Measurements from ENCODE around the gene GCN1. TPM values are rescaled to one million over a fixed set of nuclear protein-coding genes. Genes with fewer than 3 reads are reported as not detected.

The GCN1 gene
- total and polyA plus RNA-seq, 4 donors, result 19.3 to 93.6 (median 53.1) TPM

DNA sequence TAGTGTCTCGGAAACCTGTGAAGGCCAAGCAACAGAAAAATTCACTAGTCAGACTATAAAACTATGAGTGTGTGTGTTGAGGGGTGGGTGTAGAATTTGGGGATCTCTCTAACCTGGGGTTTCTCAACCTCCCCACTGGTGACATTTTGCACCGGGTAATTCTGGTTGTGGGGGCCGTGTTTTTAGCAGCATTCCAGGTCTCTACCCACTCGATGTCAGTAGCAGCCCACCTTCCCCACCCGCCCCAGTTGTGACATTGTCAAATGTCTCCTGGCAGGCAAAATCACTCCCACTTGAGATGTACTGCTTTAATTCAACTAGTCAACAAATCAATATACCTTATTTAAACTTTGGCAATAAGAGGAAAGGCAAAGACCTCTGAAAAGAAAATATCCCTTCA lies 4.1 kb downstream of the GCN1 start:
- Histone ChIP-seq H3K9ac (ENCODE audit: insufficient read depth in 1 of 2, low read length in 2 of 2) (no peak overlapping the region), H3K4me3 (no peak overlapping the region), H3K36me3 (ENCODE audit: control insufficient read depth in 4 of 4, insufficient read depth in 4 of 4, low read length in 4 of 4) (peaks cover 13 to 27% (median 21%) of the 10 kb centered on the region in 4 donors), H3K9me3 (ENCODE audit: control insufficient read depth in 4 of 4, insufficient read depth in 3 of 4, low read length in 3 of 4) (no peaks in the 10 kb centered on the region), H3K27me3 (ENCODE audit: control insufficient read depth in 3 of 3, insufficient read depth in 3 of 3, low read length in 2 of 3) (no peaks in the 10 kb centered on the region), H3K4me1 (ENCODE audit: control insufficient read depth in 5 of 5, insufficient read depth in 5 of 5, low read length in 5 of 5) (peaks cover 0 to 14% (median 8%) of the 10 kb centered on the region in 5 donors), H3K27ac (ENCODE audit: low read depth in 1 of 2, low read length in 1 of 2) (no peak overlapping the region)
- WGBS, 2 donors, result 92 to 94% methylated on average over 5 of the region's 5 CpGs
- DNase-seq, result no peak
- no peak for ATAC-seq (ENCODE audit: insufficient read depth, low FRiP score)
- TF ChIP-seq CTCF (IDR thresholded peaks at IDR 0.05; ENCODE audit: control extremely low read depth, extremely low read depth), result no peak

DNA sequence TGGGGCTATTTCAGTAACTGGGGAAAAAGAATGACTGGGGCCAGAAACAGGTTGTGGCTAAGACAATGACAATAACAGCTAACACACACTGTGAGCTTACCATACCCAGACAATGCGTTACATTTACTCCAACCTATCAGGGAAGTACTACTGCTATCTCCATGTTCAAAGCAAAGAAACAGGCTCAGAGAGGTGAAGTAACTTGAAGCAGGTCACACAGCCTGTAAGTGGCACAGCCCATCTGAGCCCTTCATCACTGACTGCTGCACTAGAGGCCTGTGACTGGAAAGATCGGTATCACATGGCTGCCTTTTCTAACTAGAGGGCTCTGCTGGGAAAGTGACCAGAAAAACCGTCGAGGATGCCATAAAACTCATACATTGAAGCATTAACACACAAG lies 7.9 kb downstream of the GCN1 start:
- Histone ChIP-seq H3K9me3 (ENCODE audit: control insufficient read depth in 4 of 4, insufficient read depth in 3 of 4, low read length in 3 of 4) (peaks cover 0 to 2% (median 0%) of the 10 kb centered on the region in 4 donors), H3K36me3 (ENCODE audit: control insufficient read depth in 4 of 4, insufficient read depth in 4 of 4, low read length in 4 of 4) (peaks cover 30 to 47% (median 36%) of the 10 kb centered on the region in 4 donors), H3K27ac (ENCODE audit: low read depth in 1 of 2, low read length in 1 of 2) (no peak overlapping the region), H3K27me3 (ENCODE audit: control insufficient read depth in 3 of 3, insufficient read depth in 3 of 3, low read length in 2 of 3) (no peaks in the 10 kb centered on the region), H3K9ac (ENCODE audit: insufficient read depth in 1 of 2, low read length in 2 of 2) (no peak overlapping the region), H3K4me3 (no peak overlapping the region), H3K4me1 (ENCODE audit: control insufficient read depth in 5 of 5, insufficient read depth in 5 of 5, low read length in 5 of 5) (peaks cover 0 to 2% (median 0%) of the 10 kb centered on the region in 5 donors)
- DNase-seq (no peak), ATAC-seq (ENCODE audit: insufficient read depth, low FRiP score) (no peak)
- TF ChIP-seq CTCF (IDR thresholded peaks at IDR 0.05; ENCODE audit: control extremely low read depth, extremely low read depth), result no peak
- WGBS, 2 donors, result 89 to 96% methylated on average over 4 of the region's 4 CpGs

DNA sequence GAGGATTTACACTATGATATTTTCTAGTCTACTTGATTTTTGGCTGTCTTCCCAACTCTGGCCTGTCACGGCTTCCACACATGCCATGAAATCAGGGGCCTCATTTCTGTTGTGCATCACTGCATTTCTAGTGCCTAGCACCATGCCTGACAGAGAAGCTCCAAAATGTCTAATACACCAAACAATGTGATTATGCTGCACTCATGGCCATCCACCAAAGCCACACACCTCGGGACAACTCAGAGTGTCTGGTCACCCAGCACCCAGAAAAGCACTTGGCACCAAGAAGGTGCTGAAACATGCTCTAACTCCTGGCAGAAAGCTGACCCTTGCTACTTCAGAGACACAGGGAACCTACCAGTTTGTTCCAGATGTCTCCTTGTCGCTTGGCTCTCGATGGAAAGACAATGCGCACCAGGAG lies 11.3 kb downstream of the GCN1 start:
- no peak overlapping the region for H3K4me3 ChIP-seq
- H3K27me3 ChIP-seq (ENCODE audit: control insufficient read depth in 3 of 3, insufficient read depth in 3 of 3, low read length in 2 of 3), result no peaks in the 10 kb centered on the region
- DNase-seq, result no peak
- no peak for ATAC-seq (ENCODE audit: insufficient read depth, low FRiP score)
- H3K4me1 ChIP-seq (ENCODE audit: control insufficient read depth in 5 of 5, insufficient read depth in 5 of 5, low read length in 5 of 5), result peaks cover 0 to 2% (median 0%) of the 10 kb centered on the region in 5 donors
- no peak overlapping the region for H3K9ac ChIP-seq (ENCODE audit: insufficient read depth in 1 of 2, low read length in 2 of 2)
- no peak for TF ChIP-seq CTCF (IDR thresholded peaks at IDR 0.05; ENCODE audit: control extremely low read depth, extremely low read depth)
- peaks cover 24 to 46% (median 39%) of the 10 kb centered on the region in 4 donors for H3K36me3 ChIP-seq (ENCODE audit: control insufficient read depth in 4 of 4, insufficient read depth in 4 of 4, low read length in 4 of 4)
- 89 to 94% methylated on average over 5 of the region's 5 CpGs for WGBS, 2 donors
- H3K27ac ChIP-seq (ENCODE audit: low read depth in 1 of 2, low read length in 1 of 2), result no peak overlapping the region
- H3K9me3 ChIP-seq (ENCODE audit: control insufficient read depth in 4 of 4, insufficient read depth in 3 of 4, low read length in 3 of 4), result peaks cover 0 to 2% (median 0%) of the 10 kb centered on the region in 4 donors
